H7 (cell line): ENCODE results near the gene IKBKE. TPM values are rescaled to one million over a fixed set of nuclear protein-coding genes. Genes with fewer than 3 reads are reported as not detected.
A peak's percentile ranks its signal among the peaks of the same experiment; 100 is the strongest.

ENCODE experiments used
- DNase-seq: peaks from one replicate; pipeline ENCODE4 v3.0.0; 2012
- H3K27me3 ChIP-seq: 2 replicates; pipeline ENCODE4 v1.6.0; 2011; ENCODE audit warnings: mild to moderate bottlenecking, low read length; ENCODE audit not compliant: control insufficient read depth, insufficient read depth
- H3K36me3 ChIP-seq: replicated peaks from 2 replicates; pipeline ENCODE4 v1.5.1; 2011; ENCODE audit warnings: low read length; ENCODE audit not compliant: control insufficient read depth, insufficient read depth
- H3K4me3 ChIP-seq: 2 replicates; pipeline ENCODE4 v1.5.1; 2011; ENCODE audit warnings: low read depth, mild to moderate bottlenecking, control low read depth, low read length, moderate library complexity; ENCODE audit not compliant: insufficient read depth
- total RNA-seq: library from RNA; depleted of rRNA; stranded (reverse); fragments of >200 nt; shearing (Covaris generic); gene quantifications from 2 replicates; pipeline ENCODE4 v1.2.3, GENCODE V29; 2014; rRNA removed

IKBKE gene
- 5.8 and 9.4 TPM in 2 replicates for total RNA-seq

- no peaks in the 10 kb centered on the region; the same call in 1 of the 2 replicates for H3K27me3 ChIP-seq
- DNase-seq, result peak; percentile 87
- no peaks in the 10 kb centered on the region for H3K36me3 ChIP-seq
- peak within 1 kb of the TSS; percentile 56 for H3K4me3 ChIP-seq
Observed at GRCh38 chr1:206469933-206470691, at the start of gene IKBKE. TSS of gene IKBKE (plus strand) at chr1:206470476. CDS start at chr1:206473228, 2,752 bp downstream.

DNA sequence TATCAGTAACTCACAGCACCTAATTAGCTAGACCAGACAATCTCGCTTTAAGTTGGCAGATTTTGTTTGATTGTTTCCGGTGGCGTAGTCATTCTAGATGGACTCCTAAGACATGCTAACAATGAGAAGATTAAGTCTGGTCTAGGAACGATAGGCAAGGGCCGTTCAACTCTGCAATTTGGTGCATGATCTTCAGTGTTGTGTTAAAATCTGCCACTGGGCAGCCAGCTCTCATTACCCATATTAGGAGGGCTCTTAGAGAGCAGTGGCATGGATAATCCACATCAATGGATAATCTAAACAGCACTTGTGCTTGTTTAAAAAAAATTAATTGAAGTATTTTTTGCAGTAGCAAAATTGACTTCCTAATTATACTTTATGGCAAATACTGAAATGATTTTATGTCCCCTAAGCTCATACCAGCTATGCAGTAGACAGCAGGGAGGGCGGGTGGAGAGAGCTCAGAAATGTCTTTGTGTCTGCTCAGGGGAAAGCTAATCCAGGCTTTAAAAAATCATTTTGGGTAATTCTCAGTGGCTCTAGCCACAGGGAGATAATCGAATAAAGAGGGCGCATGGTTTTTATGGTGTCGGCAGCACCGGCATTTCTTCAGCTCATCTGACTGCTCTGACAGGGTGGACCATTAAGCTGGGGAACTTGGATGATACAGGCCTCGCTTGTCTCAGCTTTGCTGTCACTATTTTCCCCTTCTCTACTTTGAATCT, 48.5 kb upstream of the IKBKE start:
- no peaks in the 10 kb centered on the region for H3K27me3 ChIP-seq
- no peak overlapping the region for H3K4me3 ChIP-seq
- peaks cover 3% of the 10 kb centered on the region; the same call in 1 of the 2 replicates for H3K36me3 ChIP-seq
- DNase-seq, result no peak

DNA sequence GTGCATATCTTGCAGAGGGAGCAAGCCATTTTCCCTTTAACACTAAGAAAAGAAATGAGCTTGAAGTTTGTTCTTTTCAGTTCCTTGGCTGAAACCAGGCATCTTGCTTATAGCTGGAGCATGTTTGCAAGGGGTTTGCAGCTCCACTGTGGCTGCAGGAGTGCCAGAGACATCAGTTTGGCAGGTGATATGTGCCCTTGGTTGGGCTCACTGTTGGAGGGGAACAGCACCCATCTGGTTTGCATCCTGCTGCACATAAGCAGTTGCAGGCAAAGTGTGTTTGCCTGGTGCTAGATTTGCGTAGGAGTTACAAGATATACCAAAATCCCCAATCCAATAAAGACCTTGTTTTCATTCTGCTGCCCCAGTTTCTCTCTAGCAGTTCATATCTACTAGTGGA, 47.8 kb upstream of the IKBKE start:
- Histone ChIP-seq H3K27me3 (no peaks in the 10 kb centered on the region), H3K36me3 (peaks cover 3% of the 10 kb centered on the region; the same call in 1 of the 2 replicates), H3K4me3 (no peak overlapping the region)
- no peak for DNase-seq

GRCh38 chr1:206427291-206427690, 43.0 kb upstream of the IKBKE start:
- H3K4me3 ChIP-seq, result no peak overlapping the region
- no peak for DNase-seq
- no peaks in the 10 kb centered on the region for H3K27me3 ChIP-seq
- H3K36me3 ChIP-seq, result peaks cover 4% of the 10 kb centered on the region

DNA sequence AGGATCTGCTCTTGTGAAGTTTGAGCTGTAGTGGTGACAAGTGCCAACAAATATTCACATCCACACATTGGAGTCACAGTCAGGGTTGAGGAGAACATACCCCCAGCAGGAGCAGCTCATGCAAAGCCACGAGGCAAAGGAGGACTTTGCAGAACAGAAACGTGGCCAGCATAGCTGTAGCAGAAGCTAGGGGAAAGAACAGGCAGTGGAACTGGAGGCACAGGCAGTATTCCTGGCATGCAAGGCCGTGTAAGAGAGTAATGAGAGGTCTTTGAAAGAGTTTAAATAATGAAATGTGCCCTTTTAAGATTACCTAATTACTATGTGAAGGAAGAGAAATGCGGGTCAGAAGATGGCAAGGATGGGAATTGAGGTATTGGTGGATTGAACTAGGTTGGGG, 40.9 kb upstream of the IKBKE start:
- H3K36me3 ChIP-seq, result peaks cover 4% of the 10 kb centered on the region
- no peak overlapping the region for H3K4me3 ChIP-seq
- DNase-seq, result no peak
- H3K27me3 ChIP-seq, result no peaks in the 10 kb centered on the region

DNA sequence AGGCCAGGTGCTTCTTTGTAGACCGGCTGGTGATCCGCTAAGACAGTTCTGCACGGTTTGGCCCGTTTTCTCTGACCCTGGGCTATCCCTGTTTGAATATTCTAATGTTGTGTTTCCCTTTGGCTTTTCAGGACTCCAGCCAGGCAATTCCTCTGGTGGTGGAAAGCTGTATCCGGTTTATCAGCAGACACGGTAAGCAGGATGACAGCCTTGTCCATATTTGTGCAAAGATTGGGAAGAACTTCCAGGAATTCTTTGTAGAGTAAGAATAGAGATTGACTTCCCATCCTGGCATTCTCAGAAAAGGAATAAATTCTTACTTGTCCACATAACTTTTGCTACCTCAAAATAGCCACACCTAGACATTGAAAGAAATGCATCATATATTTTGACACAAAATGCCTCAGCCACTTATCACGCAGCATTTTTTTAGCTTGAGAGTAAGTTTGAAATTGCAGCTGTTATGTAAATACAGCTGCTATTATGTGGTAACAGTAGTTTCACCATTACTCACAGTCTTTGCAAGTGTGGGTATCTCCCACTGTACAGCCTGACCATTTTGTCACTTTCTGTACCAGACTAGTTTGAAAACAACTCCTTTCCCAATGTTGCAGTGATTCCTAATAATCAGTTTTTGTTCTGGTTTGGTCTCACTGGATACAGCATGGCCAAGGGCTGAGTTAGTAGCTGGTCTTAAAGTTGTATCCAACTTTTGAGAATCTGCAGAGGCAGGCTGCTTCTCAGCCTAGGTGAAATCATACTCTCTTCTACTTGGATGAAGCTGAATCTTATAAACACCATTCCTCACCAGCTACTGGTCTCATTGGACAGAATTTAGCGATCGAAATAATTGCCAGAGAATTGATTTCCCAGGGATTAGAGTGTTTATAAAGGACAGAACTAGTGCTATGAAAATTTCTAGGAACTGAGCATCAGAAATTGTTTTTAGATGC, 40.0 kb upstream of the IKBKE start:
- no peak for DNase-seq
- Histone ChIP-seq H3K4me3 (no peak overlapping the region), H3K27me3 (no peaks in the 10 kb centered on the region), H3K36me3 (peaks cover 5% of the 10 kb centered on the region)

- Histone ChIP-seq H3K27me3 (no peaks in the 10 kb centered on the region), H3K36me3 (peaks cover 10% of the 10 kb centered on the region), H3K4me3 (no peak overlapping the region)
- DNase-seq, result no peak
Observed at GRCh38 chr1:206435445-206435844, 34.8 kb upstream of the IKBKE start.

- DNase-seq, result no peak
- Histone ChIP-seq H3K27me3 (no peaks in the 10 kb centered on the region), H3K36me3 (peaks cover 8% of the 10 kb centered on the region), H3K4me3 (no peak overlapping the region)
Observed at GRCh38 chr1:206438554-206438953, 31.7 kb upstream of the IKBKE start.

DNA sequence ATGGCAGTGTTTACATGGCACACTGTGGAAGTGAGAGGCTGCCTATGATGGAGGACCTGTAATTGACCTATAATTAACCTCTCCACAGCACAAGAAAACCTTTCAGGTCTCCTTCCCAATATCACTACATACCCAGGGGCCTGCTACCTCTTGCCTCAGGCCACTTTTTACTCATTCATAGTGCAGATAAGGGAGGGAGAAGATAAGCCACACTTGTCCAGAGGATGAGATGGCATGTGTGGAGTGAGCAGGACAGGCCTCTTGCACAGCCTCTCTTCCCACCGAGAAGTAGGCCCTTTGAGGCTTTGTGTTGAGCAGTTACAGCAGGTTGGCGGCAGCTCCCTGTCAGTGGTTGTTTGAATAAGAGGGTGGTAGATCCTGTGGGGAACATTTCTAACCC, 31.1 kb upstream of the IKBKE start:
- no peak for DNase-seq
- H3K36me3 ChIP-seq, result peaks cover 8% of the 10 kb centered on the region
- H3K27me3 ChIP-seq, result no peaks in the 10 kb centered on the region
- no peak overlapping the region for H3K4me3 ChIP-seq

DNA sequence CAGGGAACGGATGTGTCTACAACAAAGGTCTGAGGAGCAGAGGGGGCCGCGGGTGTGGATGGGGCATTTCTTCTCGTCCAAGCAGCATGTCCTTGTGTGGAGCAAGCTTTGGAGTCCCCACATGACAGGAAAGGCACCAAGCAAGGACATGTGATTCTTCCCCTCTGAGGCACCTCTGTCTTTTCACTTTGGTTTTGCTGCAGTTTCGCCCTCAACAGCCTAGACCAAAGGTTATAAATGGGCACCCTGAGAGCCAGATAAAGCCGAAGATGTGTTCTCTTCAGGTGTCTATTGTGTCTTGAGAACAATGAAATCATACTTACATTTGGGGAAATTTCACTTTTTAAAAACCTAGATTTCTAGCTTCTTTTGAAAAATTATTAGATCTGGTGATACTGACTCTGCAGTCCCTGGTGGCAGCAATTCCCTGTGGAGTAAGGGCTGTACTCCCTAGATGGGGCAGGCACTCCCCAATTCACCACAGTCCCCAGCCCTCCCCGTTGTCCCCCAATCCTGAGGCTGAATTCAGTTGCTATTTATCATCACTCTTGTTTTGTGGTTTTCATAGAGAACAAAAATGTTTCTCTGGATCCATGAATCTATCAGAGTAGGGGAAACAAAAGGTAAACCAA, 28.8 kb upstream of the IKBKE start:
- no peaks in the 10 kb centered on the region for H3K27me3 ChIP-seq
- H3K4me3 ChIP-seq, result no peak overlapping the region
- peaks cover 6% of the 10 kb centered on the region for H3K36me3 ChIP-seq
- no peak for DNase-seq

DNA sequence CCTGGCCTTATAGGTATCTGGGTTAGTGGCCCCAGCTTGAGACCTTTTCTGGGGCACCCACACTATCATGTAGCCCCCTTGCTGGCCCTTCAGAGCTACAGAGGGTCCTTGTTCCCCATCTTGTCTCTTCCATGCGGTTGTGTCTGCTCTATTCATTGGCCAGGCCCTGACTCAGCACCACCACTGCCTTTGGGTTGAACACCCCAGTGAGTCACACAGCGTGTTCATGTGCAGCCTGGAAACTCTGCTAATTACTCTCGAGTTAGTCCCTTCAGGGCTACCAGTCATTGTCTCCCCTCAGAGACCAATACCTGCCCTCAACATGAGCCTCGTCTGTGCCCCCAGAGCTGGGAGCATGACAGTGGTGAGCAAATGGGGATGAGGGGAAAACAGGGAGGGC, 28.2 kb upstream of the IKBKE start:
- Histone ChIP-seq H3K4me3 (no peak overlapping the region), H3K36me3 (peaks cover 6% of the 10 kb centered on the region), H3K27me3 (no peaks in the 10 kb centered on the region)
- DNase-seq, result no peak

DNA sequence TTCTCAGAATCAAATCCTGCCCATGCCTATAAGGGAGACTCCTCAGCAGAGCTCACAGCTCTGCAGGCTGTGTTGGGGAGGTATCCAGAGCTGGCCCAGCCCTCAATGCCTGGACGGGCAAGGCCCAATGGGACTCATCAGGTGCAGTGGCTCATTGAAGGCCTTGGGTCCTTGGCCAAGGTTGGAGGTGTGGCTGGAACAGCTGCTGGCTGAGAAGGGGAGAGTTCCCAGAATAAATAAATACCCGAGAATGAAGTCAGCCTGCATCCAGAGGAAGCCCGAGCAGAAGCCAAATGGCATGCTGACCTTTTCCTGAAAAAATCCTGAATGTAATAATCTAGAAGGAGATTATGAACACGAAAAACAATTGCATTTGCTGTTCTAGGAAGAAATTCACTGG, 25.2 kb upstream of the IKBKE start:
- H3K4me3 ChIP-seq, result no peak overlapping the region
- DNase-seq, result no peak
- H3K27me3 ChIP-seq, result no peaks in the 10 kb centered on the region
- H3K36me3 ChIP-seq, result peaks cover 1% of the 10 kb centered on the region

DNA sequence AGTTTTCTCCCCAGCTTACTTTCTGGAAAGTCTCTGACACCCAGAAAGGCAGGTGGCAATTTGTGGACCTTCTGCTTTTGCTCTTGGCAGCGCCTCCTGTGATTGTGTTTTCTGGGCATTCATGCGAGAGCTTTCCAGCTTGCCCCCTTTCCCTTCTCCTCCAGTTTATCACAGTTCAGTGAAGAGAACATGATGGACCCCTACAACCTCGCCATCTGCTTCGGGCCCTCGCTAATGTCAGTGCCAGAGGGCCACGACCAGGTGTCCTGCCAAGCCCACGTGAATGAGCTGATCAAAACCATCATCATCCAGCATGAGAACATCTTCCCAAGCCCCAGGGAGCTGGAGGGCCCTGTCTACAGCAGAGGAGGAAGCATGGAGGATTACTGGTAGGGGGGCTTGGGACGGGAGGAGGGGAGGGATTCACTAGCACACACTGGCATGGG, 24.3 kb upstream of the IKBKE start:
- DNase-seq, result no peak
- Histone ChIP-seq H3K4me3 (no peak overlapping the region), H3K36me3 (peaks cover 2% of the 10 kb centered on the region), H3K27me3 (no peaks in the 10 kb centered on the region)
